ENCODE results near the gene TMEM218. TPM values are rescaled to one million over a fixed set of nuclear protein-coding genes. Genes with fewer than 3 reads are reported as not detected.

The TMEM218 gene
- total RNA-seq, 2 donors from 2014 or later: 17.9 to 18.2 TPM

DNA sequence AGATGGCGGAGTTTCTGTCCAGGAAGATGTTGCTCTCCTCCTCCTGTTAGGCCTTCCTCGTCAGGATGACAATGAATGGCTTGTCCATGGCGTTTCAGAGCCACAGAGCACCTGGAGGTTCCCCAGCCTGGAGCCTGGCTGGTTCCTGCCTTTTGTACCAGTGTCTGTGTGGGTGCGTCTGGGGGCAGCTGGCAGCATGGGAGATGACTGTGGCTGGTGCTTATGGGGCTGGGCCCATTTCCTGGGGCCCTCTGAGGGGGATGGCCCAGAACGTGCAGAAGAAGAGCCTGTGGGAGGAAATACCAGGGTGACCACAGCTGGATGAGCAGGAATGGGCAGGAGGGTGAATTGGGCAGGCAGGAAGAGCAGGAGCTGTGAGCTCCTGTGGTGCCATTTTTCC, 41.6 kb downstream of the TMEM218 start:
- no peak overlapping the region for H3K4me3 Mint-ChIP-seq
- peaks cover 27% of the 10 kb centered on the region for H3K4me1 Mint-ChIP-seq
- Histone ChIP-seq H3K9me3 (ENCODE audit: control insufficient read depth, low read length) (no peaks in the 10 kb centered on the region), H3K27ac (ENCODE audit: low read depth, low read length) (no peak overlapping the region), H3K4me1 (ENCODE audit: control insufficient read depth, insufficient read depth, low read length) (peaks cover 8% of the 10 kb centered on the region), H3K9ac (ENCODE audit: extremely low read depth, low read length, poor library complexity, severe bottlenecking) (no peak overlapping the region), H3K4me3 (ENCODE audit: low read length) (no peak overlapping the region), H3K36me3 (ENCODE audit: control insufficient read depth, insufficient read depth, low read length) (no peaks in the 10 kb centered on the region), H3K27me3 (ENCODE audit: control insufficient read depth, insufficient read depth, low read length, poor library complexity, severe bottlenecking) (peaks cover 17% of the 10 kb centered on the region)
- H3K9me3 Mint-ChIP-seq: no peaks in the 10 kb centered on the region
- TF ChIP-seq, protein P1, sequence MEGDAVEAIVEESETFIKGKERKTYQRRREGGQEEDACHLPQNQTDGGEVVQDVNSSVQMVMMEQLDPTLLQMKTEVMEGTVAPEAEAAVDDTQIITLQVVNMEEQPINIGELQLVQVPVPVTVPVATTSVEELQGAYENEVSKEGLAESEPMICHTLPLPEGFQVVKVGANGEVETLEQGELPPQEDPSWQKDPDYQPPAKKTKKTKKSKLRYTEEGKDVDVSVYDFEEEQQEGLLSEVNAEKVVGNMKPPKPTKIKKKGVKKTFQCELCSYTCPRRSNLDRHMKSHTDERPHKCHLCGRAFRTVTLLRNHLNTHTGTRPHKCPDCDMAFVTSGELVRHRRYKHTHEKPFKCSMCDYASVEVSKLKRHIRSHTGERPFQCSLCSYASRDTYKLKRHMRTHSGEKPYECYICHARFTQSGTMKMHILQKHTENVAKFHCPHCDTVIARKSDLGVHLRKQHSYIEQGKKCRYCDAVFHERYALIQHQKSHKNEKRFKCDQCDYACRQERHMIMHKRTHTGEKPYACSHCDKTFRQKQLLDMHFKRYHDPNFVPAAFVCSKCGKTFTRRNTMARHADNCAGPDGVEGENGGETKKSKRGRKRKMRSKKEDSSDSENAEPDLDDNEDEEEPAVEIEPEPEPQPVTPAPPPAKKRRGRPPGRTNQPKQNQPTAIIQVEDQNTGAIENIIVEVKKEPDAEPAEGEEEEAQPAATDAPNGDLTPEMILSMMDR (conservative IDR thresholded peaks at IDR 0.05): no peak
- H3K27me3 Mint-ChIP-seq (ENCODE audit: insufficient read depth): peaks cover 28% of the 10 kb centered on the region
- H3K36me3 Mint-ChIP-seq (ENCODE audit: low read depth): no peaks in the 10 kb centered on the region
- no peak for DNase-seq
- H3K27ac Mint-ChIP-seq: no peak overlapping the region
- WGBS, 2 experiments (ENCODE audit: insufficient coverage in 1 of 2, insufficient read length in 1 of 2): 52 to 85% methylated on average over 2 to 5 of the region's 5 CpGs

DNA sequence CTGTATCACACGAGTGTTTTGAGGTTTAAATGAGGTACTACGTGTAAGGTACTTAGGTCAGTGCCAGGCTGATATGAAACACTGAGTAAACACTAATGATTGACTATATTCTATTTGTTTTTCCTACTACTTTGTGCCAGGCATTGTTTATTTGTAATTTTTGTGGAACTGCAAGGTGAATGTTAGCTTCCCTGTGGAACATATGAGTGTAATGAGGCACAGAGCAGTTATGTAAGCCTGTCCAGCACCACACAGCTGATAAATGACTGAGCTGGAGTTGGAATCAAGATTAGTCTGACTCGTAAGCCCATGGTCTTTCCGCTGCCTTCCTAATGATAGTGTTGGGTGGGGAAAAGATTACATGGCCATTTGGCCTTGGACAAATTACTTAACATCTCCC, 42.4 kb downstream of the TMEM218 start:
- H3K9me3 Mint-ChIP-seq: no peaks in the 10 kb centered on the region
- 90 to 100% methylated on average over 2 to 4 of the region's 4 CpGs for whole genome bisulfite sequencing, 2 experiments (ENCODE audit: insufficient coverage in 1 of 2, insufficient read length in 1 of 2)

DNA sequence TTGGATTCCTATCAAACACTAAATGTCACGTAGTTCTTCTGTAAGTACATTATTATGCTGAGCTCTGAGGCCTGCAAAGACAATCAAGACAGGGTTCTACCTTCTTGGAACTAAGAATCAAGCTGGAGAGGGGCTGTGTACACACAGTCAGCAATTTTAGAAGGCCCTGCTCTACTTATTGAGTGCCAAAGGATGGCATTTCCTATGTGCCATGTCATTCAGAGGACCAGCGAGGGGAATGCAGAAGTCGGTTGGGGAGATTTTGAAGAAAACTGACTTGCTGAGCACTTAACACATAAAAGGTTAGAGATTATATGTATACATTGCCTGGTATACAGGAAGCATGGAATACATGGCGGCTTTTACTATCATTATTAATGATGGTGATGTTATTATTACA, 43.1 kb downstream of the TMEM218 start:
- no peak overlapping the region for H3K4me3 Mint-ChIP-seq
- Histone ChIP-seq H3K27ac (ENCODE audit: low read depth, low read length) (no peak overlapping the region), H3K9me3 (ENCODE audit: control insufficient read depth, low read length) (no peaks in the 10 kb centered on the region), H3K4me3 (ENCODE audit: low read length) (no peak overlapping the region), H3K9ac (ENCODE audit: extremely low read depth, low read length, poor library complexity, severe bottlenecking) (no peak overlapping the region), H3K36me3 (ENCODE audit: control insufficient read depth, insufficient read depth, low read length) (no peaks in the 10 kb centered on the region), H3K27me3 (ENCODE audit: control insufficient read depth, insufficient read depth, low read length, poor library complexity, severe bottlenecking) (peaks cover 31% of the 10 kb centered on the region), H3K4me1 (ENCODE audit: control insufficient read depth, insufficient read depth, low read length) (peaks cover 8% of the 10 kb centered on the region)
- H3K4me1 Mint-ChIP-seq: peaks cover 19% of the 10 kb centered on the region
- DNase-seq: no peak
- H3K27me3 Mint-ChIP-seq (ENCODE audit: insufficient read depth): peaks cover 37% of the 10 kb centered on the region
- H3K27ac Mint-ChIP-seq: no peak overlapping the region
- TF ChIP-seq, protein P1 (conservative IDR thresholded peaks at IDR 0.05): no peak
- H3K9me3 Mint-ChIP-seq: no peaks in the 10 kb centered on the region
- no peaks in the 10 kb centered on the region for H3K36me3 Mint-ChIP-seq (ENCODE audit: low read depth)
- 94% methylated on average over 2 to 3 of the region's 4 CpGs for WGBS, 2 experiments (ENCODE audit: insufficient coverage in 1 of 2, insufficient read length in 1 of 2)

More for the DNA sequence above, 42.4 kb downstream of the TMEM218 start:
- H3K27ac ChIP-seq (ENCODE audit: low read depth, low read length): no peak overlapping the region
- H3K27me3 ChIP-seq (ENCODE audit: control insufficient read depth, insufficient read depth, low read length, poor library complexity, severe bottlenecking): peaks cover 25% of the 10 kb centered on the region
- H3K27me3 Mint-ChIP-seq (ENCODE audit: insufficient read depth): peaks cover 35% of the 10 kb centered on the region
- no peak for DNase-seq
- peaks cover 22% of the 10 kb centered on the region for H3K4me1 Mint-ChIP-seq
- no peak overlapping the region for H3K4me3 Mint-ChIP-seq
- TF ChIP-seq, protein P1 (conservative IDR thresholded peaks at IDR 0.05): no peak
- H3K4me1 ChIP-seq (ENCODE audit: control insufficient read depth, insufficient read depth, low read length): peaks cover 8% of the 10 kb centered on the region
- no peaks in the 10 kb centered on the region for H3K9me3 ChIP-seq (ENCODE audit: control insufficient read depth, low read length)
- H3K4me3 ChIP-seq (ENCODE audit: low read length): no peak overlapping the region
- H3K36me3 Mint-ChIP-seq (ENCODE audit: low read depth): no peaks in the 10 kb centered on the region
- no peak overlapping the region for H3K27ac Mint-ChIP-seq
- no peak overlapping the region for H3K9ac ChIP-seq (ENCODE audit: extremely low read depth, low read length, poor library complexity, severe bottlenecking)
- no peaks in the 10 kb centered on the region for H3K36me3 ChIP-seq (ENCODE audit: control insufficient read depth, insufficient read depth, low read length)

Measured in endodermal cell (in vitro differentiated cells).